K562 (cell line): ENCODE measurements around the gene RAB14. TPM values are rescaled to one million over a fixed set of nuclear protein-coding genes. Genes with fewer than 3 reads are reported as not detected.
A peak's percentile ranks its signal among the peaks of the same experiment; 100 is the strongest.

Source experiments
- ATAC-seq: fragments of 200-7000 bp; cut with Tn5 transposase; 3 replicates; pipeline ENCODE4 v1.9.1; 2020; ENCODE audit warnings: moderate library complexity
- BruUV-seq: library from RNA; stranded (reverse); fragments of 400-500 nt; replicated peaks from 2 replicates; lab custom pipeline; 2021; lab: Mats Ljungman, UMichigan
- CTCF ChIA-PET: fragments of 300-600 bp; formaldehyde crosslinking; extraction: SDS; loops from one replicate; lab custom pipeline; 2021; ENCODE audit warnings: low intra/inter-chr PET ratio; lab: Yijun Ruan, JAX
- POLR2A ChIA-PET: fragments of 300-600, 350-650 bp; sonication (Branson Sonifier 250); formaldehyde crosslinking; extraction: SDS; loops from one replicate; lab custom pipeline; 2021; ENCODE audit warnings: antibody characterized with exemption, inconsistent platforms; lab: Yijun Ruan, JAX
- DNase-seq, 4 experiments: peaks; one replicate each; pipeline versions ENCODE4 v3.0.0 to v3.0.0-alpha.2; 2011 to 2018; ENCODE audit warnings: low spot score in 3 of 4, mixed read lengths in 3 of 4; ENCODE audit errors: extremely low read depth in 1 of 4
- FAIRE-seq: peaks from 2 replicates; lab custom pipeline; 2011; peaks lifted over from hg19 to GRCh38; lab: Jason Lieb, UNC
- H2AFZ ChIP-seq: 2 replicates; pipeline ENCODE4 v1.6.0; 2011; ENCODE audit warnings: low read depth, low read length, control low read depth, inconsistent platforms
- H3K27ac ChIP-seq: fragments of 200-600 bp; 3 replicates; pipeline ENCODE4 v1.8.0; 2011; ENCODE audit warnings: low read depth, mild to moderate bottlenecking, control low read depth, inconsistent platforms, low read length, moderate library complexity, mixed read lengths; ENCODE audit errors: extremely low read depth
- H3K27me3 ChIP-seq, 2 experiments: fragments of 300-600 bp in 1 of 2; 2 replicates in 1 of 2; 3 replicates in 1 of 2; pipeline versions ENCODE4 v1.6.0 to v1.8.0; 2011; ENCODE audit warnings: inconsistent platforms in 2 of 2, low read length in 2 of 2, mild to moderate bottlenecking in 1 of 2, mixed read lengths in 1 of 2, moderate library complexity in 1 of 2; ENCODE audit not compliant: control insufficient read depth in 2 of 2, insufficient read depth in 2 of 2
- H3K36me3 ChIP-seq: fragments of 300-600 bp; 3 replicates; pipeline ENCODE4 v1.8.0; 2011; ENCODE audit warnings: mild to moderate bottlenecking, low read length, inconsistent platforms; ENCODE audit not compliant: control insufficient read depth, insufficient read depth
- H3K4me1 ChIP-seq, 2 experiments: fragments of 200-600 bp in 1 of 2; replicated peaks in 1 of 2; 2 replicates in 1 of 2; 3 replicates in 1 of 2; pipeline versions ENCODE4 v1.5.1 to v1.8.0; 2011; ENCODE audit warnings: inconsistent platforms in 2 of 2, low read length in 2 of 2, mild to moderate bottlenecking in 1 of 2, mixed read lengths in 1 of 2, moderate library complexity in 1 of 2; ENCODE audit not compliant: control insufficient read depth in 2 of 2, insufficient read depth in 2 of 2
- H3K4me2 ChIP-seq: 2 replicates; pipeline ENCODE4 v1.6.1; 2011; ENCODE audit warnings: low read length, control low read depth, inconsistent platforms, mixed read lengths; ENCODE audit not compliant: insufficient read depth
- H3K4me3 ChIP-seq: fragments of 200-600 bp; sonication (generic), shearing (Covaris generic); 2 replicates; pipeline ENCODE4 v1.5.1; 2016; ENCODE audit warnings: control low read depth, inconsistent platforms
- H3K79me2 ChIP-seq: fragments of 200-600 bp; 3 replicates; pipeline ENCODE4 v1.8.0; 2011; ENCODE audit warnings: low read length, inconsistent platforms; ENCODE audit not compliant: control insufficient read depth, insufficient read depth
- H3K9ac ChIP-seq, 2 experiments: 2 replicates each; pipeline versions ENCODE4 v1.6.0 to v1.6.1; 2011; ENCODE audit warnings: low read depth in 2 of 2, low read length in 2 of 2, control low read depth in 1 of 2, inconsistent platforms in 1 of 2, mild to moderate bottlenecking in 1 of 2, mixed read lengths in 1 of 2; ENCODE audit not compliant: insufficient read depth in 1 of 2
- H3K9me1 ChIP-seq: one replicate; pipeline ENCODE4 v1.6.0; 2011; ENCODE audit warnings: inconsistent platforms, mild to moderate bottlenecking, low read length, moderate library complexity; ENCODE audit not compliant: control insufficient read depth, insufficient read depth
- H3K9me3 ChIP-seq: replicated peaks from 2 replicates; pipeline ENCODE4 v1.5.1; 2011; ENCODE audit warnings: low read depth, low read length, inconsistent platforms; ENCODE audit not compliant: control insufficient read depth, insufficient read depth
- H4K20me1 ChIP-seq: replicated peaks from 2 replicates; pipeline ENCODE4 v1.6.1; 2011; ENCODE audit warnings: low read length, inconsistent platforms, mixed read lengths; ENCODE audit not compliant: control insufficient read depth, insufficient read depth
- C11orf30 ChIP-seq: fragments of 450-650 bp; IDR thresholded peaks from 2 replicates; pipeline ENCODE4 v1.6.1; 2016; ENCODE audit warnings: low read depth, mild to moderate bottlenecking
- JUN ChIP-seq, 2 experiments: sonication (generic) in 1 of 2; formaldehyde crosslinking in 1 of 2; IDR thresholded peaks; 2 replicates each; pipeline versions ENCODE4 v1.6.1 to v1.8.0; 2012 to 2022; ENCODE audit warnings: borderline replicate concordance in 2 of 2, mild to moderate bottlenecking in 2 of 2, improper control_type of control experiment in 1 of 2, low read depth in 1 of 2, low read length in 1 of 2, missing genetic modification reagents in 1 of 2
- MAFK ChIP-seq: IDR thresholded peaks from 2 replicates; pipeline ENCODE4 v1.6.1; 2011; ENCODE audit warnings: low read length, improper control_type of control experiment
- NFE2 ChIP-seq: IDR thresholded peaks from 2 replicates; pipeline ENCODE4 v1.6.1; 2014; ENCODE audit warnings: antibody characterized with exemption, low read depth
- POLR3A ChIP-seq: IDR thresholded peaks from 2 replicates; pipeline ENCODE4 v1.6.1; 2011; ENCODE audit warnings: borderline replicate concordance, mild to moderate bottlenecking, moderate library complexity; ENCODE audit not compliant: insufficient read length, insufficient read depth; ENCODE audit errors: extremely low read depth
- SMC3 ChIP-seq: conservative IDR thresholded peaks from 2 replicates; pipeline ENCODE4 v1.6.1; 2011; ENCODE audit warnings: low read depth, low read length, improper control_type of control experiment; ENCODE audit not compliant: insufficient read depth
- ZMIZ1 ChIP-seq, 2 experiments: fragments of 150-350 bp in 1 of 2; IDR thresholded peaks; 2 replicates each; pipeline ENCODE4 v1.6.1; 2012 to 2016; ENCODE audit warnings: low read depth in 2 of 2, low read length in 2 of 2, mild to moderate bottlenecking in 1 of 2, moderate library complexity in 1 of 2
- ZNF444 ChIP-seq: fragments of 250-450 bp; sonication (Bioruptor Pico); IDR thresholded peaks from 2 replicates; pipeline ENCODE4 v1.4.0; 2020; ENCODE audit warnings: mild to moderate bottlenecking, moderate library complexity
- ZNF592 ChIP-seq: fragments of 450-650 bp; IDR thresholded peaks from 2 replicates; pipeline ENCODE4 v1.6.1; 2017; ENCODE audit warnings: antibody characterized with exemption, mild to moderate bottlenecking
- WGBS: fragments of 100-300 bp; shearing (Covaris generic); methylation state at CpG from one replicate; pipeline ENCODE4 v1.1.6; 2016; ENCODE audit warnings: low coverage, mixed read lengths; ENCODE audit not compliant: insufficient coverage; ENCODE audit errors: missing lambda C conversion rate; 5-methylcytosine and 5-hydroxymethylcytosine counted together
- in situ Hi-C: fragments of 300-500 bp; cut with MboI; formaldehyde crosslinking; loops from 4 replicates; pipeline ENCODE4 v1.15.0; 2018; ENCODE audit warnings: inconsistent platforms, mixed read lengths
- intact Hi-C: fragments of 100-400 bp; cut with micrococcal nuclease; formaldehyde crosslinking; loops from 2 replicates; pipeline ENCODE4 v1.14.2; 2022
- polyA plus RNA-seq, 8 experiments: library from polyadenylated mRNA; depleted of rRNA in 4 of 8; stranded (reverse) in 5 of 8; unstranded in 3 of 8; fragments of >200 nt; fragmentation: Nextera tagmentation in 2 of 8; fragmentation: Illumina TruSeq in 1 of 8; extraction: Ambion mirVana in 2 of 8; extraction: Trizol in 1 of 8; gene quantifications; 2 replicates each; pipeline versions ENCODE4 v1.2.1 to v1.2.3, GENCODE V29; 2011 to 2014; ENCODE audit warnings: inconsistent platforms in 1 of 8, missing spikeins in 1 of 8
- total RNA-seq, 7 experiments: library from RNA; depleted of rRNA in 6 of 7; stranded (reverse); fragments of >200 nt in 6 of 7; fragmentation: Illumina TruSeq in 2 of 7; extraction: Trizol in 2 of 7; gene quantifications; 2 replicates each; pipeline versions ENCODE4 v1.2.1 to v1.2.3, GENCODE V29; 2011 to 2021; ENCODE audit warnings: low replicate concordance in 1 of 7

The RAB14 gene
- total and polyA plus RNA-seq, 9 of the 15 experiments (the other 6 are each of a cell fraction or from before 2014, with no cell fraction given): 10.3 to 41.8 (median 20.9) TPM

- TF ChIP-seq ZNF592: peak; percentile 99
Observed at GRCh38 chr9:121218357-121219027, 16.8 kb upstream of the RAB14 start (continued).

- FAIRE-seq (peak; percentile 62), DNase-seq (peak; percentile 22 to 48 (median 29)), ATAC-seq (peak; percentile 62)
- ChIA-PET POLR2A (interaction anchor here (0.9 to 1.2 kb wide), 2 partner anchors 133 to 182 kb away, joined by 3 read pairs; no protein-coding TSS in a partner anchor), CTCF (no interaction called here)
- Histone ChIP-seq H3K27me3 (no peaks in the 10 kb centered on the region), H3K36me3 (no peaks in the 10 kb centered on the region), H3K4me3 (no peak overlapping the region), H4K20me1 (no peaks in the 10 kb centered on the region), H3K9ac (no peak overlapping the region), H3K4me1 (peaks cover 0 to 22% of the 10 kb centered on the region in 2 experiments; a peak in 3 of 5 replicates), H3K4me2 (0 out of 2 replicates have a peak overlapping the region, but pooled peaks have one; percentile 8), H3K27ac (peak overlapping the region; percentile 50), H3K79me2 (no peaks in the 10 kb centered on the region), H2AFZ (peak overlapping the region; percentile 73), H3K9me3 (no peaks in the 10 kb centered on the region), H3K9me1 (no peaks in the 10 kb centered on the region)
- WGBS: 43% methylated on average over 4 of the region's 4 CpGs
- BruUV-seq: no TSS peak
- in situ Hi-C loops: loop anchor here (5.0 kb wide), 2 partner anchors 100 to 180 kb away; no protein-coding TSS in a partner anchor
- intact Hi-C loops: loop anchor here (10.0 kb wide), 1 partner anchor 317 kb away; no protein-coding TSS in a partner anchor
- TF ChIP-seq ZMIZ1 (IDR thresholded peaks at IDR 0.05; ENCODE audit: low read depth in 2 of 2, low read length in 2 of 2): no peak
- TF ChIP-seq JUN (IDR thresholded peaks at IDR 0.05; ENCODE audit: borderline replicate concordance, low read depth, low read length): 0 out of 2 replicates have a peak, but pooled peaks have one; percentile 27
- TF ChIP-seq JUN (CRISPR knock-in tag; IDR thresholded peaks at IDR 0.05; ENCODE audit: borderline replicate concordance): no peak
- TF ChIP-seq POLR3A: no peak
- peak; percentile 73 for TF ChIP-seq C11orf30
- TF ChIP-seq NFE2: peak; percentile 59
- peak; percentile 48; the same call in 1 of the 2 replicates for TF ChIP-seq MAFK
- no peak for TF ChIP-seq ZNF444 (CRISPR knock-in tag)
- TF ChIP-seq SMC3: no peak
Observed at GRCh38 chr9:121217609-121218292, 16.1 kb upstream of the RAB14 start.
